H1 (cell line): ENCODE results near the gene CHRNA1. TPM values are rescaled to one million over a fixed set of nuclear protein-coding genes. Genes with fewer than 3 reads are reported as not detected.

ENCODE experiments used
- CTCF ChIA-PET: fragments of 300-600 bp; sonication (Branson Sonifier 250); formaldehyde crosslinking; loops from one replicate; lab custom pipeline; 2021; ENCODE audit not compliant: partially characterized antibody; lab: Charles Lee
- POLR2A ChIA-PET: fragments of 300-600 bp; sonication (Branson Sonifier 250); formaldehyde crosslinking; loops from one replicate; lab custom pipeline; 2021; ENCODE audit warnings: inconsistent platforms; ENCODE audit not compliant: partially characterized antibody; lab: Charles Lee
- DNase-seq, 2 experiments: peaks; one replicate each; pipeline versions ENCODE4 v3.0.0 to v3.0.0-alpha.2; 2010 to 2022; ENCODE audit warnings: low spot score in 2 of 2, low read depth in 1 of 2, mixed read lengths in 1 of 2
- FAIRE-seq: peaks from 2 replicates; lab custom pipeline; 2011; peaks lifted over from hg19 to GRCh38; lab: Jason Lieb, UNC
- H2AFZ ChIP-seq: 2 replicates; pipeline ENCODE4 v1.8.1; 2012; ENCODE audit warnings: low read length, inconsistent platforms
- H2AK5ac ChIP-seq: 2 replicates; pipeline ENCODE4 v1.6.1; 2013; ENCODE audit warnings: low read depth, low read length
- H2BK120ac ChIP-seq: replicated peaks from 2 replicates; pipeline ENCODE3; 2013; ENCODE audit warnings: low read depth, low read length, inconsistent platforms
- H2BK12ac ChIP-seq: 2 replicates; pipeline ENCODE4 v1.6.1; 2013; ENCODE audit warnings: low read depth, low read length
- H2BK15ac ChIP-seq: 2 replicates; pipeline ENCODE4 v1.6.1; 2013; ENCODE audit warnings: low read length
- H2BK20ac ChIP-seq: 2 replicates; pipeline ENCODE4 v1.6.1; 2013; ENCODE audit warnings: low read length
- H2BK5ac ChIP-seq: 2 replicates; pipeline ENCODE4 v1.6.1; 2013; ENCODE audit warnings: low read depth, low read length
- H3K14ac ChIP-seq: 2 replicates; pipeline ENCODE4 v1.6.1; 2013; ENCODE audit warnings: inconsistent platforms; ENCODE audit not compliant: insufficient read length
- H3K18ac ChIP-seq: 2 replicates; pipeline ENCODE4 v1.6.1; 2013; ENCODE audit warnings: low read length; ENCODE audit errors: extremely low read depth
- H3K23ac ChIP-seq: 2 replicates; pipeline ENCODE4 v1.6.1; 2013; ENCODE audit warnings: inconsistent platforms; ENCODE audit not compliant: insufficient read length
- H3K23me2 ChIP-seq: 2 replicates; pipeline ENCODE4 v1.6.1; 2013; ENCODE audit warnings: low read depth, low read length
- H3K27ac ChIP-seq: 2 replicates; pipeline ENCODE4 v1.6.1; 2011; ENCODE audit warnings: low read depth, low read length, inconsistent platforms
- H3K27me3 ChIP-seq, 4 experiments: replicated peaks in 1 of 4; 1 replicate in 1 of 4; 2 replicates in 3 of 4; pipeline versions ENCODE4 v1.6.1 to v1.8.1; 2011 to 2013; ENCODE audit warnings: low read length in 3 of 4, mild to moderate bottlenecking in 3 of 4, inconsistent platforms in 2 of 4, mixed read lengths in 2 of 4, moderate library complexity in 1 of 4; ENCODE audit not compliant: control insufficient read depth in 3 of 4, insufficient read depth in 3 of 4; ENCODE audit errors: extremely low read depth in 1 of 4
- H3K36me3 ChIP-seq, 4 experiments: 2 replicates each; pipeline versions ENCODE4 v1.6.1 to v1.8.1; 2011 to 2013; ENCODE audit warnings: mild to moderate bottlenecking in 4 of 4, low read length in 3 of 4, moderate library complexity in 2 of 4, control low read depth in 1 of 4, inconsistent platforms in 1 of 4; ENCODE audit not compliant: insufficient read depth in 4 of 4, control insufficient read depth in 2 of 4
- H3K4ac ChIP-seq: replicated peaks from 2 replicates; pipeline ENCODE3; 2013; ENCODE audit warnings: low read length, low read depth, mixed read lengths, inconsistent platforms; ENCODE audit not compliant: insufficient read length
- H3K4me1 ChIP-seq, 4 experiments: replicated peaks in 1 of 4; 1 replicate in 1 of 4; 2 replicates in 3 of 4; pipeline versions ENCODE4 v1.6.1 to v1.8.1; 2011 to 2013; ENCODE audit warnings: low read length in 3 of 4, inconsistent platforms in 2 of 4, mixed read lengths in 1 of 4; ENCODE audit not compliant: insufficient read depth in 4 of 4, control insufficient read depth in 3 of 4
- H3K4me2 ChIP-seq, 2 experiments: 2 replicates each; pipeline versions ENCODE4 v1.6.1 to v1.8.1; 2011 to 2013; ENCODE audit warnings: low read depth in 2 of 2, low read length in 2 of 2, control low read depth in 1 of 2, inconsistent platforms in 1 of 2, mild to moderate bottlenecking in 1 of 2; ENCODE audit not compliant: insufficient read depth in 1 of 2
- H3K4me3 ChIP-seq, 4 experiments: fragments of 200-600, 300-600 bp in 1 of 4; sonication (generic), shearing (Covaris generic), sonication (Bioruptor Twin) in 1 of 4; 2 replicates each; pipeline versions ENCODE4 v1.5.1 to v1.8.1; 2011 to 2016; ENCODE audit warnings: low read length in 4 of 4, low read depth in 3 of 4, control low read depth in 2 of 4, inconsistent platforms in 2 of 4, mild to moderate bottlenecking in 2 of 4, mixed read lengths in 1 of 4, moderate library complexity in 1 of 4; ENCODE audit not compliant: insufficient read depth in 2 of 4; ENCODE audit errors: extremely low read depth in 1 of 4
- H3K56ac ChIP-seq: replicated peaks from 2 replicates; pipeline ENCODE3; 2013; ENCODE audit warnings: low read depth, mild to moderate bottlenecking, mixed read lengths, low read length, inconsistent platforms; ENCODE audit not compliant: insufficient read length
- H3K79me1 ChIP-seq: 2 replicates; pipeline ENCODE4 v1.6.1; 2013; ENCODE audit warnings: low read depth, low read length, control low read depth
- H3K79me2 ChIP-seq, 2 experiments: 2 replicates each; pipeline versions ENCODE4 v1.6.1 to v1.8.1; 2012 to 2013; ENCODE audit warnings: low read length in 2 of 2, mild to moderate bottlenecking in 2 of 2, inconsistent platforms in 1 of 2; ENCODE audit not compliant: insufficient read depth in 2 of 2, control insufficient read depth in 1 of 2
- H3K9ac ChIP-seq, 4 experiments: replicated peaks in 1 of 4; 1 replicate in 1 of 4; 2 replicates in 3 of 4; pipeline versions ENCODE4 v1.6.1 to v1.8.1; 2011 to 2013; ENCODE audit warnings: low read depth in 3 of 4, low read length in 3 of 4, control low read depth in 2 of 4, mild to moderate bottlenecking in 2 of 4, moderate library complexity in 2 of 4, inconsistent platforms in 1 of 4; ENCODE audit errors: extremely low read depth in 1 of 4
- H3K9me3 ChIP-seq, 2 experiments: 2 replicates each; pipeline versions ENCODE4 v1.6.1 to v1.8.1; 2012 to 2013; ENCODE audit warnings: mild to moderate bottlenecking in 2 of 2, moderate library complexity in 2 of 2, control low read depth in 1 of 2, inconsistent platforms in 1 of 2, low read depth in 1 of 2, low read length in 1 of 2, mixed read lengths in 1 of 2; ENCODE audit not compliant: insufficient read depth in 2 of 2
- H4K20me1 ChIP-seq, 2 experiments: replicated peaks in 1 of 2; 2 replicates each; pipeline versions ENCODE3 to v1.8.1; 2011 to 2013; ENCODE audit warnings: inconsistent platforms in 2 of 2, low read length in 2 of 2, mild to moderate bottlenecking in 1 of 2; ENCODE audit not compliant: insufficient read depth in 2 of 2, control insufficient read depth in 1 of 2
- H4K5ac ChIP-seq: 2 replicates; pipeline ENCODE4 v1.6.1; 2013; ENCODE audit warnings: low read length, low read depth, mixed read lengths, inconsistent platforms; ENCODE audit not compliant: insufficient read length
- H4K8ac ChIP-seq: 2 replicates; pipeline ENCODE4 v1.8.0; 2013; ENCODE audit warnings: mild to moderate bottlenecking, moderate library complexity, low read length, inconsistent platforms; ENCODE audit not compliant: insufficient read depth; ENCODE audit errors: extremely low read depth
- H4K91ac ChIP-seq: replicated peaks from 2 replicates; pipeline ENCODE3; 2013; ENCODE audit warnings: low read length, mixed read lengths, inconsistent platforms; ENCODE audit not compliant: insufficient read length
- BACH1 ChIP-seq: IDR thresholded peaks from 2 replicates; pipeline ENCODE4 v1.6.1; 2012; ENCODE audit warnings: low read length, improper control_type of control experiment
- CBX8 ChIP-seq: fragments of 300-800, 300-1000 bp; sonication (generic); IDR thresholded peaks from 2 replicates; pipeline ENCODE4 v1.7.1; 2016; ENCODE audit warnings: low read depth, low read length, borderline replicate concordance
- FOSL1 ChIP-seq: IDR thresholded peaks from 2 replicates; pipeline ENCODE4 v1.6.1; 2011; ENCODE audit warnings: mild to moderate bottlenecking, low read depth, low read length, moderate library complexity; ENCODE audit not compliant: insufficient read depth
- GABPA ChIP-seq: IDR thresholded peaks from 2 replicates; pipeline ENCODE4 v1.6.1; 2011; ENCODE audit warnings: mild to moderate bottlenecking, low read length, moderate library complexity, borderline replicate concordance; ENCODE audit not compliant: insufficient read depth
- HDAC2 ChIP-seq, 2 experiments: fragments of 300-600 bp in 1 of 2; sonication (generic) in 1 of 2; IDR thresholded peaks; 2 replicates each; pipeline ENCODE4 v1.6.1; 2011 to 2012; ENCODE audit warnings: low read depth in 2 of 2, low read length in 2 of 2, mild to moderate bottlenecking in 2 of 2, moderate library complexity in 2 of 2, borderline replicate concordance in 1 of 2, inconsistent platforms in 1 of 2
- PHF8 ChIP-seq: fragments of 200-600 bp; sonication (generic); conservative IDR thresholded peaks from 2 replicates; pipeline ENCODE4 v1.7.1; 2012; ENCODE audit warnings: low read depth, mild to moderate bottlenecking, inconsistent platforms, low read length, moderate library complexity
- POLR2A ChIP-seq, 2 experiments: IDR thresholded peaks; 1 replicate in 1 of 2; 2 replicates in 1 of 2; pipeline ENCODE4 v1.6.1; 2011; ENCODE audit warnings: low read depth in 2 of 2, low read length in 2 of 2, mild to moderate bottlenecking in 2 of 2; ENCODE audit errors: control extremely low read depth in 1 of 2
- SUZ12 ChIP-seq: fragments of 200-600 bp; sonication (generic); IDR thresholded peaks from 2 replicates; pipeline ENCODE4 v1.6.1; 2012; ENCODE audit warnings: mild to moderate bottlenecking, inconsistent platforms, low read length, moderate library complexity, mixed read lengths
- TAF1 ChIP-seq: IDR thresholded peaks from 2 replicates; pipeline ENCODE4 v1.6.1; 2011; ENCODE audit warnings: mild to moderate bottlenecking, low read depth, low read length
- TBP ChIP-seq: IDR thresholded peaks from 2 replicates; pipeline ENCODE4 v1.6.1; 2011; ENCODE audit warnings: low read depth, low read length, improper control_type of control experiment
- TEAD4 ChIP-seq: IDR thresholded peaks from 2 replicates; pipeline ENCODE4 v1.6.1; 2012; ENCODE audit warnings: low read depth, low read length, inconsistent platforms, mixed read lengths
- WGBS, 2 experiments: shearing (Covaris generic) in 1 of 2; methylation state at CpG; one replicate each; pipeline versions ENCODE4 v1.1.6 to v1.1.7; 2013 to 2015; ENCODE audit warnings: low lambda C conversion rate in 2 of 2, mixed read lengths in 2 of 2, inconsistent platforms in 1 of 2, low coverage in 1 of 2, missing lambda C conversion rate in 1 of 2; ENCODE audit not compliant: insufficient replicate concordance in 2 of 2, insufficient coverage in 1 of 2, insufficient read length in 1 of 2; ENCODE audit errors: extremely low coverage in 1 of 2, missing lambda C conversion rate in 1 of 2; 5-methylcytosine and 5-hydroxymethylcytosine counted together
- polyA plus RNA-seq, 7 experiments: library from polyadenylated mRNA; depleted of rRNA in 3 of 7; stranded (reverse) in 5 of 7; unstranded in 2 of 7; fragments of >200 nt in 5 of 7; fragments of 200-250 nt in 2 of 7; gene quantifications; 1 replicate in 5 of 7; 2 replicates in 1 of 7; 4 replicates in 1 of 7; pipeline versions ENCODE4 v1.2.1 to v1.2.3, GENCODE V29; 2011 to 2013; ENCODE audit warnings: missing spikeins in 2 of 7, mixed read lengths in 2 of 7
- total RNA-seq: library from RNA; stranded (reverse); fragmentation: NEBNext Ultra II Directional; extraction: Animal tissue kit (Norgen Biotek cat#: 25700); gene quantifications from 2 replicates; pipeline ENCODE4 v1.2.1, GENCODE V29; 2021

Gene CHRNA1
- total and polyA plus RNA-seq, 2 of the 8 experiments (the other 6 are each of a cell fraction or from before 2014, with no cell fraction given) = 0.11 to 0.15 TPM

DNA sequence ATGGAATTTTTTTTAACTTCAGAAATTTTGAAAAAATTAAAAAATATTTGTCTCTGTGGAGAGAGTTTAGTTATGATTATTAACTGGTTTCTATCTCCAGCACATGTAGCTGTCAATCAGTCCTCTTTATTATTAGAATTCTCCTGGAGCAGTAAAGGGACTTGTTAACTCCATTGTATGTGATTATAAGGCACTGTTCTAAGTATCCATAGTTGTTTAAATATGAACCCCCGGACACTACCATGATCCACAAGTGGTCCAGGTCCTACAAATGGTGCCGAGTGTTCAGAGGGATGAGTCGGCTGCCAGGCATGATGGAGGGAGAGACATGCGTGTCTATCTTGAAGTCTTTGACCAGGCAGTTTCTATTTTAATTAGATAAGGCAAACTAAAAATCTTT is 492 bp downstream of the CHRNA1 start:
- no peaks in the 10 kb centered on the region for H3K23me2 ChIP-seq
- H2BK5ac ChIP-seq = no peak overlapping the region
- no peak overlapping the region for H3K4me2 ChIP-seq
- no peak overlapping the region for H3K14ac ChIP-seq
- DNase-seq (no peak), FAIRE-seq (no peak)
- H4K91ac ChIP-seq = no peak overlapping the region
- no peak overlapping the region for H2BK120ac ChIP-seq
- no peak overlapping the region for H3K4me3 ChIP-seq
- no peaks in the 10 kb centered on the region for H3K79me1 ChIP-seq
- 95% methylated on average over 4 of the region's 4 CpGs; no CpG with 5 or more reads in 1 of the 2 experiments for WGBS, 2 experiments
- no peaks in the 10 kb centered on the region for H3K79me2 ChIP-seq
- no peak overlapping the region for H4K8ac ChIP-seq
- peaks cover 0 to 7% (median under 1%) of the 10 kb centered on the region in 4 experiments; a peak in 5 of 7 replicates for H3K4me1 ChIP-seq
- H3K27ac ChIP-seq = no peak overlapping the region
- H3K9ac ChIP-seq = no peak overlapping the region
- H3K36me3 ChIP-seq = no peaks in the 10 kb centered on the region
- no peak overlapping the region for H4K5ac ChIP-seq
- no peaks in the 10 kb centered on the region for H3K9me3 ChIP-seq
- POLR2A ChIA-PET = interaction anchor here (1.9 kb wide), 1 partner anchor 7 kb away, joined by 5 read pairs; no protein-coding TSS in a partner anchor
- H3K18ac ChIP-seq = no peak overlapping the region
- no peak for TF ChIP-seq CBX8
- TF ChIP-seq BACH1 = no peak
- no peak for TF ChIP-seq TBP
- no peak for TF ChIP-seq TAF1
- no peak for TF ChIP-seq FOSL1
- TF ChIP-seq TEAD4 = no peak
- no peak for TF ChIP-seq PHF8
- no peak for TF ChIP-seq SUZ12
- no peak for TF ChIP-seq GABPA
- no peak for TF ChIP-seq HDAC2 (IDR thresholded peaks at IDR 0.05; ENCODE audit: borderline replicate concordance in 1 of 2, low read depth in 2 of 2, low read length in 2 of 2)
- no peak for TF ChIP-seq POLR2A (IDR thresholded peaks at IDR 0.05; ENCODE audit: control extremely low read depth in 1 of 2, low read depth in 2 of 2, low read length in 2 of 2)
- no peak overlapping the region for H3K4ac ChIP-seq
- H2BK12ac ChIP-seq = no peak overlapping the region
- no peaks in the 10 kb centered on the region; a peak in 1 of 7 replicates for H3K27me3 ChIP-seq
- H3K56ac ChIP-seq = no peak overlapping the region
- H4K20me1 ChIP-seq = no peaks in the 10 kb centered on the region
- no peak overlapping the region for H2BK20ac ChIP-seq
- no peak overlapping the region for H3K23ac ChIP-seq
- H2AFZ ChIP-seq = no peak overlapping the region
- H2AK5ac ChIP-seq = no peak overlapping the region
- H2BK15ac ChIP-seq = no peak overlapping the region
- CTCF ChIA-PET = interaction anchor here (0.6 to 5.8 kb wide), 11 partner anchors 8 to 565 kb away, joined by 3 to 55 read pairs (median 4); no protein-coding TSS in a partner anchor
